GM18502 (cell line): ENCODE data around the gene RTN4R.
"Not testable (repeated sequence)": the region's sequence is repeated elsewhere in the genome, so short reads cannot be mapped to it uniquely, and the experiment has no call there.

Source experiments
- ATAC-seq: cut with Tn5 transposase; IDR thresholded peaks from one replicate; pipeline ENCODE4 v1.9.1; 2021; ENCODE audit warnings: mild to moderate bottlenecking; ENCODE audit not compliant: unreplicated experiment, poor library complexity

The RTN4R gene

DNA sequence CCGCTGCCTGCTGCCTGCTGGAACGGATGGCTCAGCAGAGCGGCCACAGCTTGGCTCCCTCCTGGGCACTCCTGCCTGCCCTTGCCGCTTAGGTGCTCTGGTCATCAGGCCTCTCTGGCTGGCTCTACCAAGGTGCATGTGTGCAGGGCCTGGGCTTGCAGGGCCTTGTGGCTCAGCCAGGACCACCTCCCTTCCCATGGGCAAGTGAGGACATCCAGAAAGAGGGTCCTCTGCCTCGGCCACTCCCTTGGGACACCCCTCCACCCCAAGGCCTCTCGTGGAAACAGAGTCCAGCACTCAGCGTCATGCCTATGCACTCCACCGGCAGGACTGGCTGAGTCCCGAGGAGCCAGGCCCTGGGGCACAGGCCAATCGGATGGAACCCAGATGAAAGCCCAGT lies 6.3 kb upstream of the RTN4R start:
- not testable (repeated sequence) for ATAC-seq

DNA sequence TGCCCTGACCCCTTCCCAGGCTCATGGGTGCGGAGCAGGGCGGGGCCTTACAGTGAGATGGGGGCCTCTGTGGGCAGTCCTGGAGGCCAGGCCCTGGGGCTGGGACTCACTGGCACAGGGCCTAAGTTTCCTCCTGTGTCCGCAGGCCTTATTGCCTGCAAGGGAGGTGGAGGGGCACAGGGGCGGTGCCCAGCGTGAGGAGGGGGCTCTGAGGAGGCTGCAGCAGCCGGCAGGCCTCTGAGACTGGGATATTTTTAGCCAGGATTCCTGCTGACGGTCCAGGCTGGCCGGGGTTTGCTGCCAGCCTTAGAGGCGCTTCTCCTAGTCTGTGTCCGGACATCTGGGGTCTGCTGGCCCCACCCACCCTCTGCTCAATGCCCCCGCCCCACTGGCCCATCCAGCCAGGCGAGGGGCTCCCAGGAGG lies 5.7 kb upstream of the RTN4R start:
- no peak for ATAC-seq

- no peak for ATAC-seq
Observed at GRCh38 chr22:20272700-20273099, 4.6 kb upstream of the RTN4R start.

DNA sequence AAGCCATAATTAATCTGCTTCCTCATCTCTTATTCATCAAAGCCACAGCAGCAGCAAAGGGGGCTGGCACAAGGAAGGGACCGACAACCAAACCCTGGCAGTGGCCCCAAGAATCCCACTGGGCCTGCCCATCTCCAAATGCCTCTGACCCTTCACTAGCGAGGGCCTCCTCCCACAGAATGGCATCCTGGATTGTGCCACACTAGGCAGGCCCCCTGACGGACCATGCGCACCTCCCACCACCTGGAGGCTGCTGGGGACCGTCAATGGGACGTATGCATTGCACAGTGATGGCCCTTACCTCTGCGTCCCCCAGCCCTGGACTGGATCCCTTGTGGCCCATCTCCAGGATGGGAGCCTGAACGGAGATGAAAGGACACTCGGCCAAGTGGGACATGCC lies 4.1 kb upstream of the RTN4R start:
- ATAC-seq = no peak

DNA sequence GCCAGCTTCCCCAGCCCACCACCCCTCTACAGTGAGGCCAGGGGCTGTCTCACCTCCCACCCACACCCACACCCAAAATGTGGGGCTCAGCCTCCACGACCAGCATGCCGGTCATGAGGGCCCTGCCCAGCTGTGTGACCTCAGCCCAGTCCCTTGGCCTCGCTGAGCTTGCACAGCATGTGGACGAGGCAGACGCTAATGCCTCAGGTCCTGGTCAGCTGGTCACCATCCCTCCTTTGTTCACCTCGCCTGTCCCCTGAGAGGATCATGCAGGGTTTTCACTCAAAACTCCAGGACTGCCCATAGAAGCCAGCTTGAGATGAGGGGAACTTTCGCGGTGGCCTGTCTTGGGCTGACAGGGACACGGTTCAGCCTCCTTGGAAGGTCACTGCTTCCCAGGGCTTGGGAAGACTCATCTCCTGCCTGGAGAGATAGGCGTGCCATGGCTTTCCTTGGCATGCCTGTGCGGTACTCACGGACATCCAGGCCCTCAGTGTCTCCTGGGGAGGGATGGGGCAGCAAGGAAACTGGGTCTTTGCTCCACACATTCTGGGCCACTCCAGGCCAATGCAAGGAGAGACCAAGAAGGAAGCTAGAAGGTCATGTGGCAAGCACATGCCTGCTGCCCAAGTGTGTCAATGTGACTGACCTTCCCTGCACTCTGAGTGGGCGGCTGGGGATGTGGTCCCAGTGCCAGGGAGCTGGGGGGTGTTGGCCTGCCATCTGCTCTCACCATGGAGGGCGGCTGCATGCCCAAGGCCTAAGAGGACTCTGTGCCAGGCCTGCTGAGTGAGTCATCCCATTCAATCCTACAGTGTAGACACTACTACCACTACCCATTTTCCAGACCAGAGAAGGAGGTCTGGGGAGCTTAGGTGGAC lies 3.2 kb upstream of the RTN4R start:
- ATAC-seq = no peak

GRCh38 chr22:20270190-20271113 lies 2.3 kb upstream of the RTN4R start:
- ATAC-seq = not testable (repeated sequence)

DNA sequence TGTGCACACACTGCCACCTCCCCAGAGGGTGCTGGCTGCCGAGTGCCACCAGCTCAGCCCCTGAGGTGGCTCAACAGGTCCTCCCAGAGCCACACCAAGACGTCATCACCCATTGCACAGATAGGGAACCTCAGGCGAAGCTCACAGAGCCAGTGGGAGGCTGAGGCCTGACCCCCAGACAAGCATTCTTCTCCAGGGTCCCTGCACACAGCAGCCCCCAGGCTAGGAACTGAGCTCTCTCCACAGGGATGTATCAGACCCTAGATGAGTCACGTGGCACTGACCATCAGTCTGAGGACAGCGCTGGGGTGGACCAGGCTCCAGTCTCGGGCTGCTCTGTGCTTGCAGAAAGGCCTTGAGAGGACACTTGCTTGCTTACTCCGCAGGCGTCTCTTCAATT lies 1.6 kb upstream of the RTN4R start:
- not testable (repeated sequence) for ATAC-seq

DNA sequence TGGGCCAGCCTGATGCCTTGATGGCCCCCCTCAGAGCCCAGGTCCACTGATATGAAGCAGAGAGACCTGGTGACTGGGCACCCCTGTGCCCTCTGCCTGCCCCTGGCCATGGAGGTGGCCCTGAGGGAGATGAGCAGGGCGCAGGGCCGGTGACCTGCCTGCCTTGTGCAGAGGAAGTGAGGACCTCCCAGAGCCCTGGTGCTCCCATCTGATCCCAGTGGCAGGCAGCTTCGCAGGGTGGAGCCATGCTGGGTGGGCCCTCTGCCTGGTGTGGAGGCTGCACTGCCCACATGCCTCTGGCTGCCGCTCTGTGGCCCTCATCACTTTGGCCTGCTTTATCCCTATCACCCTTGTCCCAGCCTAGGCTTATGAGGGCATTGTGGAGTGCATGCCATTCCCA lies 1.1 kb upstream of the RTN4R start:
- ATAC-seq = not testable (repeated sequence)

- no peak for ATAC-seq
Observed at GRCh38 chr22:20267441-20268278, 458 bp downstream of the RTN4R start.

GRCh38 chr22:20266667-20267440 lies 1.3 kb downstream of the RTN4R start:
- not testable (repeated sequence) for ATAC-seq

DNA sequence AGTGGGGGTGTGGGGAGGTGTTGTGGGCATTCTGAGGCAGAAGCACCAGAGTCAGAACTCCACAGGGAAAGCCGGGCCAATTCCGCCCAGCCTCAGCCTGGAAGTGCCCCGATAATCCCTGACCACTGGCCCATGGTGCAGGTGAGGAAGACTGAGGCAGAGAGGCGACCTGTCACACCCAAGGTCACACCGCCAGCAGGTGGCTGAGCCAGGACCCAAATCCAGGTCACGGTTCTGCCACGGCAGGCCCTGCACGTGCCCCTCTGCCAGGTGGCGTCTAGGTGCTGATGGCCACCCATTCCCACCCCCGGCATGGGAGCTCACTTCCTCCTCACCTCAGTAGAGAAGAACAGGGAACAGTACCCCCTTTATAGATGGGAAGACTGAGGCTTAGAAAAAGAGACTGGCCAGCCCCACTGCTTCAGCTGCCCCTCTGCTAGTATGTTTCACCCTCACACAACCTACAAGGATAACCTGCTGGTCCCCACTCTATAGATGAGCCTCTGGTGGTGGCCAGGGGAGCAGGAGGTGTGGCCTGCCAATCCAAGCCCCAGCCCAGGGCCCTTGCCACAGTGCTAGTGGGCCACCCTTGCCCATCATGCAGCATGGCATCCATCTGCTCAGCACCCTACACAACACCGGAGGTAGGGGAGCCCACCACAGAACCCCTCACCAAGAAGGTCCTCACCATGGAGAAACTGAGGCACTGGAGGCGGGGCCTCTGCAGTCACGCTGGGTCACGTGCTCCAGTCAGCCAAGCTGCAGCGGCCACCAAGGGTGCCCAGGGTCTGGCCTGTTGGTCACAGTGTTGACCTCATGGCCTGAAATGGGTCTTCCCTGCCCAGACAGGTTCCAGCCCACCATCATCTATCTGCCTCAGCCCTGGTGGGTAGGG lies 2.1 kb downstream of the RTN4R start:
- ATAC-seq = not testable (repeated sequence)

- no peak for ATAC-seq
Observed at GRCh38 chr22:20264614-20265452, 3.3 kb downstream of the RTN4R start.

GRCh38 chr22:20263404-20264281 lies 4.5 kb downstream of the RTN4R start:
- not testable (repeated sequence) for ATAC-seq

DNA sequence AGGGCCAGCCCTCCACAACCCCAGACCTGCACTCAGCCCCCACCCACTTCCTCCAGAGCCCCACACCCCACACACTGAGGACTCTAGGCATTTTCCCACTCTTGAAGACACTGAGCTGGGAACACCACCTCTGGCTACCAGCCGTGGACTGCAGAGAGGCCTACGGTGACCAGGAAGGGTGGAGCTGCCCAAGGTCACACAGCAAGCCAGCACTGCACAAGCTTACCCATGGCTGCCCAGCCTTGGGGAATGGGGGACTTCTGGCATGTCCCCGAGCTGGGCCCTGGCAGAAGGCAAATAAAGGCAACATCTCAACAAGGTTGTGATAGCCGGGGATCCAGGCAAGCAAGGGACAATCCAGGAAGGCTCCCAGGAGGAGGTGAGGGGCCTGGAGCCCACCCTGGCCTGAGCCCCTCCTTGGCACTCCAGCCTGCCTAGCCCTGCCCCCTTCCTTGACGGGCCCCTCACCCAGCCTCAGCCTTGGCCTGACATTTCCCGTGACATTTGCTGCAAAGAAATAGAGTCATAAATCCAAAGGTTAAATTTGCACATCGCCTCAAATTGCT lies 5.5 kb downstream of the RTN4R start:
- ATAC-seq = no peak

DNA sequence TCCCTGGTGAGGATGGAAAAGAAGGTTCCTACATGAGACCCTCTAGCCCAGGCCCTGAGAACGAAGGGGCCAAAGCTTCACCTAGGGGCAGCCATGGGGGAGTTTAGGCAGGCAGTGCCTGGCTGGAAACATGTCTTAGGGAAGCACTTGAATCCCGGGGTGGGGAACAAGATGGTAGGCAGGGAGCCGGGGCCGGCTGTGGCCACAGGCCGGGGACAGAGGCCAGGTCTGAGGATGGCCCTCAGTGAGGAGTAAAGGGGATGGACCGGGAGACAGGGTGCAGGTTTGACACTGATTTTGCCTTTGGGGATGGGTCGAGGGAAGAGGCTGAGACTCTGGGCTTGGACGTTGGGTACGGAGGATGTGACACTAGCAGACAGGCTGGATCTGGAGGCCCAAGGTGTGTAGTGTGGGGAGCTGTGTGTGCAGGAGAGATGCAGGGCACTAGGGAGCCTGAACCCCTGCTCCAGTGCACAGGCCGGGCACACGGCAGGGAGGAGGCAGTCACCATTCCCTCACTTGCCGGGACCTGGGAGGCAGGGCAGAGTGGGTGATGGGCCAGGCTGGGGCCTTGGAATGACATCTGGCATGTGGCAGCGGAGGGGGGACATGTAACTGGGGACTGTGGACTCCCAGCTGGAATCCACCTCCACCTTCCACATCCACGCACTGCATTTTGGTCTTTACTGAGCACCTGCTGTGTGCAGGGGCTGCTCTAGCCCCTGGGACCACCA lies 6.1 kb downstream of the RTN4R start:
- no peak for ATAC-seq
